Endothelial cell of umbilical vein (primary cell): ENCODE data around the gene ALG12. TPM values are rescaled to one million over a fixed set of nuclear protein-coding genes. Genes with fewer than 3 reads are reported as not detected.

Experiments
- BruUV-seq: library from RNA; stranded (reverse); fragments of 400-500 nt; replicated peaks from 2 replicates; lab custom pipeline; 2021; lab: Mats Ljungman, UMichigan
- CTCF ChIA-PET: fragments of 300-600, 350-600 bp; sonication (Branson Sonifier 250); formaldehyde crosslinking; loops from one replicate; lab custom pipeline; 2021; ENCODE audit warnings: antibody characterized with exemption, inconsistent platforms; lab: Charles Lee
- POLR2A ChIA-PET: fragments of 300-600, 350-600 bp; sonication (Branson Sonifier 250); formaldehyde crosslinking; loops from one replicate; lab custom pipeline; 2021; ENCODE audit warnings: antibody characterized with exemption, inconsistent platforms; lab: Charles Lee
- DNase-seq: peaks from one replicate; pipeline ENCODE4 v3.0.0-alpha.2; 2011; ENCODE audit warnings: low read depth, low spot score
- FAIRE-seq: peaks from 2 replicates; lab custom pipeline; 2011; peaks lifted over from hg19 to GRCh38; lab: Jason Lieb, UNC
- H2AFZ ChIP-seq: 2 replicates; pipeline ENCODE4 v1.6.0; 2012; ENCODE audit warnings: low read depth, low read length, control low read depth, inconsistent platforms
- H3K27ac ChIP-seq: 2 replicates; pipeline ENCODE4 v1.5.1; 2011; ENCODE audit warnings: low read depth, mild to moderate bottlenecking, control low read depth, low read length, moderate library complexity; ENCODE audit not compliant: insufficient read depth
- H3K27me3 ChIP-seq, 2 experiments: 2 replicates each; pipeline versions ENCODE4 v1.6.0 to v1.6.1; 2011; ENCODE audit warnings: low read length in 2 of 2, mixed read lengths in 1 of 2; ENCODE audit not compliant: control insufficient read depth in 2 of 2, insufficient read depth in 2 of 2
- H3K36me3 ChIP-seq, 2 experiments: 2 replicates in 1 of 2; 3 replicates in 1 of 2; pipeline ENCODE4 v1.5.1; 2011; ENCODE audit warnings: low read length in 2 of 2, mild to moderate bottlenecking in 1 of 2, moderate library complexity in 1 of 2; ENCODE audit not compliant: control insufficient read depth in 2 of 2, insufficient read depth in 2 of 2; ENCODE audit errors: extremely low read depth in 1 of 2
- H3K4me1 ChIP-seq: 3 replicates; pipeline ENCODE4 v1.5.1; 2011; ENCODE audit warnings: mild to moderate bottlenecking, low read length; ENCODE audit not compliant: control insufficient read depth, insufficient read depth; ENCODE audit errors: extremely low read depth
- H3K4me2 ChIP-seq: 2 replicates; pipeline ENCODE4 v1.6.1; 2011; ENCODE audit warnings: low read length, control low read depth, mixed read lengths; ENCODE audit not compliant: insufficient read depth
- H3K4me3 ChIP-seq, 3 experiments: fragments of 200-600 bp in 1 of 3; sonication (generic), shearing (Covaris generic) in 1 of 3; replicated peaks in 1 of 3; 2 replicates each; pipeline ENCODE4 v1.5.1; 2011 to 2016; ENCODE audit warnings: control low read depth in 3 of 3, low read length in 3 of 3, mild to moderate bottlenecking in 2 of 3, inconsistent platforms in 1 of 3, low read depth in 1 of 3, moderate library complexity in 1 of 3; ENCODE audit not compliant: insufficient read depth in 1 of 3
- H3K79me2 ChIP-seq: 2 replicates; pipeline ENCODE4 v1.6.0; 2012; ENCODE audit warnings: low read length, inconsistent platforms; ENCODE audit not compliant: control insufficient read depth, insufficient read depth
- H3K9ac ChIP-seq: replicated peaks from 2 replicates; pipeline ENCODE3; 2011; ENCODE audit warnings: low read length, control low read depth; ENCODE audit not compliant: insufficient read depth; ENCODE audit errors: extremely low read depth
- H3K9me1 ChIP-seq: replicated peaks from 3 replicates; pipeline ENCODE4 v1.6.0; 2011; ENCODE audit warnings: mild to moderate bottlenecking, low read length; ENCODE audit not compliant: control insufficient read depth, insufficient read depth; ENCODE audit errors: extremely low read depth
- H3K9me3 ChIP-seq: replicated peaks from 2 replicates; pipeline ENCODE4 v1.5.1; 2012; ENCODE audit warnings: low read length, inconsistent platforms; ENCODE audit not compliant: control insufficient read depth, insufficient read depth
- H4K20me1 ChIP-seq: replicated peaks from 2 replicates; pipeline ENCODE3; 2011; ENCODE audit warnings: mild to moderate bottlenecking, low read length; ENCODE audit not compliant: control insufficient read depth, insufficient read depth; ENCODE audit errors: extremely low read depth
- CTCF ChIP-seq, 2 donors: IDR thresholded peaks; 1 replicate in 1 of 2; 2 replicates in 1 of 2; pipeline ENCODE4 v1.5.1; 2011; ENCODE audit warnings: low read length in 2 of 2, mild to moderate bottlenecking in 2 of 2, moderate library complexity in 2 of 2, control low read depth in 1 of 2, inconsistent platforms in 1 of 2, low read depth in 1 of 2; ENCODE audit not compliant: insufficient read depth in 1 of 2; ENCODE audit errors: extremely low read depth in 1 of 2
- EZH2 ChIP-seq: IDR thresholded peaks from 2 replicates; pipeline ENCODE4 v1.6.1; 2012; ENCODE audit warnings: borderline replicate concordance, low read depth, mild to moderate bottlenecking, moderate library complexity, low read length, inconsistent platforms; ENCODE audit not compliant: severe bottlenecking
- FOS ChIP-seq: IDR thresholded peaks from 2 replicates; pipeline ENCODE4 v1.6.1; 2011; ENCODE audit warnings: mild to moderate bottlenecking, low read length, moderate library complexity, borderline replicate concordance; ENCODE audit not compliant: insufficient read depth
- GATA2 ChIP-seq: IDR thresholded peaks from 2 replicates; pipeline ENCODE4 v1.7.0; 2011; ENCODE audit warnings: low read depth, mild to moderate bottlenecking, moderate library complexity, mixed read lengths, low read length; ENCODE audit not compliant: insufficient read length, insufficient read depth
- JUN ChIP-seq: IDR thresholded peaks from 2 replicates; pipeline ENCODE4 v1.6.1; 2011; ENCODE audit warnings: borderline replicate concordance, low read depth; ENCODE audit not compliant: insufficient read length, insufficient read depth
- MAX ChIP-seq: IDR thresholded peaks from 2 replicates; pipeline ENCODE4 v1.6.1; 2011; ENCODE audit not compliant: insufficient read depth, insufficient read length
- MYC ChIP-seq: IDR thresholded peaks from one replicate; pipeline ENCODE4 v1.6.1; 2011; ENCODE audit warnings: mild to moderate bottlenecking, low read depth, low read length
- POLR2A ChIP-seq: IDR thresholded peaks from 2 replicates; pipeline ENCODE4 v1.6.1; 2012; ENCODE audit warnings: low read depth, mild to moderate bottlenecking, control low read depth, low read length
- POLR2AphosphoS5 ChIP-seq: IDR thresholded peaks from 2 replicates; pipeline ENCODE4 v1.6.1; 2012; ENCODE audit warnings: low read depth, mild to moderate bottlenecking, control low read depth, low read length, moderate library complexity; ENCODE audit not compliant: insufficient read depth
- dilution Hi-C: fragments of 300-500 bp; cut with MboI; formaldehyde crosslinking; loops from one replicate; pipeline ENCODE4 v1.15.0; 2019; ENCODE audit warnings: low sequenced_read_pairs; ENCODE audit not compliant: extremely low pct_ligation_motif_present
- intact Hi-C: fragments of 100-400 bp; cut with micrococcal nuclease; formaldehyde crosslinking; loops from one replicate; pipeline ENCODE4 v1.10.0; 2022
- polyA plus RNA-seq, 4 experiments: library from polyadenylated mRNA; depleted of rRNA in 3 of 4; stranded (reverse) in 3 of 4; unstranded in 1 of 4; fragments of >200 nt; gene quantifications; 2 replicates each; pipeline versions ENCODE4 v1.2.1 to v1.2.3, GENCODE V29; 2011 to 2012; ENCODE audit warnings: missing spikeins in 1 of 4
- total RNA-seq: library from RNA; stranded (reverse); gene quantifications from 2 replicates; pipeline ENCODE4 v1.2.3, GENCODE V29; 2021

ALG12 gene
- total and polyA plus RNA-seq, 2 donors (not counting 3 experiments of a cell fraction or from before 2014, with no cell fraction given): 14.6 to 18.0 TPM

- Histone ChIP-seq H3K4me1 (no peaks in the 10 kb centered on the region), H3K9me3 (no peaks in the 10 kb centered on the region), H4K20me1 (no peaks in the 10 kb centered on the region), H3K27me3 (no peaks in the 10 kb centered on the region), H3K9ac (no peak overlapping the region), H2AFZ (no peak overlapping the region), H3K4me3 (no peak overlapping the region), H3K36me3 (peaks cover 4 to 41% of the 10 kb centered on the region in 2 experiments), H3K4me2 (no peak overlapping the region), H3K9me1 (no peaks in the 10 kb centered on the region), H3K79me2 (peaks cover 42% of the 10 kb centered on the region), H3K27ac (no peak overlapping the region)
- intact Hi-C loops: no loop called here
- no peak for TF ChIP-seq EZH2
- BruUV-seq: no TSS peak
- DNase-seq (no peak), FAIRE-seq (no peak)
- ChIA-PET CTCF (interaction anchor here (0.5 to 0.7 kb wide), 2 partner anchors 25 to 27 kb away, joined by 3 to 4 read pairs; no protein-coding TSS in a partner anchor), POLR2A (no interaction called here)
- dilution Hi-C loops: no loop called here
These were observed 30.5 kb downstream of the ALG12 start for GRCh38 chr22:49887702-49888101.

GRCh38 chr22:49887064-49887451, 31.2 kb downstream of the ALG12 start:
- FAIRE-seq: no peak
- peaks cover 4 to 39% of the 10 kb centered on the region in 2 experiments for H3K36me3 ChIP-seq

More at GRCh38 chr22:49887064-49887451, 31.2 kb downstream of the ALG12 start:
- Histone ChIP-seq H3K9me3 (no peaks in the 10 kb centered on the region), H4K20me1 (no peaks in the 10 kb centered on the region), H3K4me1 (no peaks in the 10 kb centered on the region), H3K9me1 (no peaks in the 10 kb centered on the region), H3K9ac (no peak overlapping the region), H3K4me3 (no peak overlapping the region), H3K27me3 (no peaks in the 10 kb centered on the region), H3K27ac (no peak overlapping the region), H3K4me2 (no peak overlapping the region), H3K79me2 (peaks cover 49% of the 10 kb centered on the region), H2AFZ (no peak overlapping the region)
- POLR2A ChIA-PET: no interaction called here
- TSS peak; percentile 2 for BruUV-seq
- DNase-seq: no peak
- CTCF ChIA-PET: interaction anchor here (0.7 kb wide), 1 partner anchor 27 kb away, joined by 4 read pairs; no protein-coding TSS in a partner anchor
- intact Hi-C loops (no loop called here), dilution Hi-C loops (no loop called here)
- TF ChIP-seq FOS (no peak), MYC (no peak), MAX (no peak), CTCF (IDR thresholded peaks at IDR 0.05; ENCODE audit: extremely low read depth in 1 of 2, insufficient read depth in 1 of 2, low read depth in 1 of 2, low read length in 2 of 2) (no peak), GATA2 (no peak), EZH2 (no peak), POLR2A (no peak), JUN (no peak), POLR2AphosphoS5 (no peak)
